Measurements from ENCODE around the gene PRAMEF26.
"Not testable (repeated sequence)": the region's sequence is repeated elsewhere in the genome, so short reads cannot be mapped to it uniquely, and the experiment has no call there.

PRAMEF26 gene

DNA sequence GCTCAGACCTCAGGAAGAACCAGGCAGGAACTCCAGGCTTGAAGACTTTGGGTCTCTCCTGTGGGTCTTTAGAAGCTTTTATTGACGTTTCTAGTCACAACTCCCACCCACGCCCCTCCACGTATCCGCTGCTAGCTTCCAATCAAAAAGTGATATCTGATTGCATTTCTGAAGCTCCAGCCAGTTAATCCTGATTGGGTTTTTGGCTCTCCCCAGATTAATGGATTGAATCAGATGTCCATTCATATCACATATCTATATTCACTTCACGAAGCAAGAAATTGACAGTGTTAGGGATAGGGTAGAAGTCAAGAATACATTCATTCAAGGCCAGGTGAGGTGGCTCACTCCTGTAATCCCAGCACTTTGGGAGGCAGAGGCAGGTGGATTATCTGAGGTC is at the start of gene PRAMEF26:
PRAMEF26 (minus strand) TSS at position 101 of the 400 bp plus-strand sequence. CDS start 2,914 bp downstream, outside the sequence.
- DNase-seq (ENCODE audit: low read depth, low spot score): not testable (repeated sequence)

GRCh38 chr1:13201309-13201708 is 45.5 kb upstream of the PRAMEF26 start, which contains the start of gene PRAMEF13:
PRAMEF13 (minus strand) TSS chr1:13201409; CDS start chr1:13199589, 1,820 bp downstream.
- DNase-seq (ENCODE audit: low read depth, low spot score): not testable (repeated sequence)

- DNase-seq (ENCODE audit: low read depth, low spot score): not testable (repeated sequence)
These were observed 15.7 kb upstream of the PRAMEF26 start, which contains the start of gene PRAMEF9 for GRCh38 chr1:13171548-13171947. PRAMEF9 (plus strand) TSS chr1:13171848; CDS start chr1:13175281, 3,433 bp downstream.

- not testable (repeated sequence) for DNase-seq (ENCODE audit: low read depth, low spot score)
These were observed 9.7 kb upstream of the PRAMEF26 start, which contains the start of gene HNRNPCL4 for GRCh38 chr1:13165531-13165930. HNRNPCL4 (minus strand) TSS chr1:13165631; CDS start chr1:13165467, 164 bp downstream.

GRCh38 chr1:13116754-13117153 is 39.1 kb downstream of the PRAMEF26 start, which contains the start of gene HNRNPCL2:
HNRNPCL2 (minus strand) TSS chr1:13116854; CDS start chr1:13116400, 454 bp downstream.
- DNase-seq (ENCODE audit: low read depth, low spot score): not testable (repeated sequence)
